Measurements from ENCODE around the gene ADPRS.

Gene ADPRS

GRCh38 chr1:36088577-36089392, at the start of gene ADPRS:
Gene ADPRS (plus strand): TSS chr1:36088892. CDS start chr1:36088905, 13 bp downstream.
- peak; percentile 87 for DNase-seq (ENCODE audit: low read depth)

- DNase-seq (ENCODE audit: low read depth) = no peak
Observed at GRCh38 chr1:36040238-36040637, 48.5 kb upstream of the ADPRS start.

GRCh38 chr1:36051821-36052220, 36.9 kb upstream of the ADPRS start:
- DNase-seq (ENCODE audit: low read depth) = no peak

- no peak for DNase-seq (ENCODE audit: low read depth)
Observed at GRCh38 chr1:36053978-36054377, 34.7 kb upstream of the ADPRS start.

GRCh38 chr1:36055706-36056105, 33.0 kb upstream of the ADPRS start:
- no peak for DNase-seq (ENCODE audit: low read depth)

- DNase-seq (ENCODE audit: low read depth) = no peak
Observed at GRCh38 chr1:36062315-36062714, 26.4 kb upstream of the ADPRS start.

- no peak for DNase-seq (ENCODE audit: low read depth)
Observed at GRCh38 chr1:36067871-36068270, 20.8 kb upstream of the ADPRS start.

- DNase-seq (ENCODE audit: low read depth) = no peak
Observed at GRCh38 chr1:36068866-36069265, 19.8 kb upstream of the ADPRS start.

- no peak for DNase-seq (ENCODE audit: low read depth)
Observed at GRCh38 chr1:36070349-36070748, 18.3 kb upstream of the ADPRS start.

- no peak for DNase-seq (ENCODE audit: low read depth)
Observed at GRCh38 chr1:36076979-36077573, 11.6 kb upstream of the ADPRS start.

GRCh38 chr1:36080236-36080635, 8.5 kb upstream of the ADPRS start:
- no peak for DNase-seq (ENCODE audit: low read depth)

GRCh38 chr1:36080801-36081200, 7.9 kb upstream of the ADPRS start:
- no peak for DNase-seq (ENCODE audit: low read depth)

- no peak for DNase-seq (ENCODE audit: low read depth)
Observed at GRCh38 chr1:36081926-36082485, 6.7 kb upstream of the ADPRS start.

GRCh38 chr1:36083219-36083618, 5.5 kb upstream of the ADPRS start:
- no peak for DNase-seq (ENCODE audit: low read depth)

GRCh38 chr1:36083635-36084496, 4.8 kb upstream of the ADPRS start, which contains the start of gene TEKT2:
Gene TEKT2 (plus strand): TSS chr1:36084094. CDS start chr1:36084922, 828 bp downstream.
- DNase-seq (ENCODE audit: low read depth) = peak; percentile 45

- no peak for DNase-seq (ENCODE audit: low read depth)
Observed at GRCh38 chr1:36084497-36085115, 4.1 kb upstream of the ADPRS start.

GRCh38 chr1:36085126-36085525, 3.6 kb upstream of the ADPRS start:
- DNase-seq (ENCODE audit: low read depth) = no peak

GRCh38 chr1:36085686-36086526, 2.8 kb upstream of the ADPRS start:
- DNase-seq (ENCODE audit: low read depth) = no peak

- DNase-seq (ENCODE audit: low read depth) = no peak
Observed at GRCh38 chr1:36086529-36087232, 2.0 kb upstream of the ADPRS start.

All from EH (cell line).